Hematopoietic multipotent progenitor cell treated with erythropoietin and hydrocortisone succinate and interleukin-3 and kit ligand, for 8 days (in vitro differentiated cells): ENCODE measurements around the gene POLR2A.
A peak's percentile ranks its signal among the peaks of the same experiment; 100 is the strongest.
"Not testable (repeated sequence)": the region's sequence is repeated elsewhere in the genome, so short reads cannot be mapped to it uniquely, and the experiment has no call there.

Experiments used
- DNase-seq: peaks from one replicate; pipeline ENCODE4 v3.0.0-alpha.2; 2015

POLR2A gene

GRCh38 chr17:7460850-7461660, 23.1 kb upstream of the POLR2A start:
- DNase-seq, result no peak

- no peak for DNase-seq
Measured at GRCh38 chr17:7462474-7463371, 21.4 kb upstream of the POLR2A start.

- DNase-seq, result no peak
Measured at GRCh38 chr17:7463372-7463846, 20.8 kb upstream of the POLR2A start.

- no peak for DNase-seq
Measured at GRCh38 chr17:7464081-7464480, 20.1 kb upstream of the POLR2A start.

- DNase-seq, result no peak
Measured at GRCh38 chr17:7465597-7466275, 18.4 kb upstream of the POLR2A start.

GRCh38 chr17:7466318-7466638, 17.9 kb upstream of the POLR2A start:
- DNase-seq, result no peak

- peak; percentile 62 for DNase-seq
Measured at GRCh38 chr17:7466639-7467341, 17.4 kb upstream of the POLR2A start.

GRCh38 chr17:7467498-7467897, 16.7 kb upstream of the POLR2A start:
- DNase-seq, result no peak

- no peak for DNase-seq
Measured at GRCh38 chr17:7468290-7468689, 15.9 kb upstream of the POLR2A start.

- no peak for DNase-seq
Measured at GRCh38 chr17:7468804-7469389, 15.3 kb upstream of the POLR2A start.

- not testable (repeated sequence) for DNase-seq
Measured at GRCh38 chr17:7469843-7470242, 14.3 kb upstream of the POLR2A start.

GRCh38 chr17:7470457-7470973, 13.7 kb upstream of the POLR2A start:
- not testable (repeated sequence) for DNase-seq

- no peak for DNase-seq
Measured at GRCh38 chr17:7471729-7472128, 12.4 kb upstream of the POLR2A start.

GRCh38 chr17:7474767-7475166, 9.4 kb upstream of the POLR2A start:
- not testable (repeated sequence) for DNase-seq

GRCh38 chr17:7475764-7476422, 8.3 kb upstream of the POLR2A start:
- DNase-seq, result peak; percentile 94

- no peak for DNase-seq
Measured at GRCh38 chr17:7476494-7476893, 7.7 kb upstream of the POLR2A start.

GRCh38 chr17:7476951-7477350, 7.2 kb upstream of the POLR2A start:
- DNase-seq, result no peak

GRCh38 chr17:7477392-7478275, 6.5 kb upstream of the POLR2A start:
- DNase-seq, result peak; percentile 48

- peak; percentile 70 for DNase-seq
Measured at GRCh38 chr17:7478276-7479212, 5.6 kb upstream of the POLR2A start.
